ENCODE data around the gene RHBDD3. TPM values are rescaled to one million over a fixed set of nuclear protein-coding genes. Genes with fewer than 3 reads are reported as not detected.

RHBDD3 gene
- total and polyA plus RNA-seq, 2 of the 4 experiments (the other 2 are of a cell fraction): 5.7 to 21.5 TPM

GRCh38 chr22:29307596-29308147, 39.9 kb upstream of the RHBDD3 start:
- Histone ChIP-seq H2BK15ac (ENCODE audit: low read depth, low read length) (no peak overlapping the region), H2BK20ac (ENCODE audit: low read depth, low read length) (no peak overlapping the region), H3K4me3 (ENCODE audit: insufficient read depth, low read depth, low read length) (peak overlapping the region; percentile 67), H3K23ac (ENCODE audit: low read depth, low read length) (peak overlapping the region; percentile 95), H3K36me3 (ENCODE audit: control insufficient read depth, insufficient read depth, low read length) (no peaks in the 10 kb centered on the region), H3K4ac (ENCODE audit: low read depth, low read length) (peak overlapping the region; percentile 74), H2BK120ac (ENCODE audit: low read depth, low read length) (peak overlapping the region; percentile 26; the same call in 1 of the 2 replicates), H3K14ac (replicated peaks; ENCODE audit: low read depth, low read length) (peak overlapping the region; percentile 75), H3K18ac (ENCODE audit: low read depth, low read length) (no peak overlapping the region), H3K9ac (ENCODE audit: low read depth, low read length) (peak overlapping the region; percentile 78), H4K8ac (ENCODE audit: low read depth in 2 of 2, low read length in 2 of 2) (peak overlapping the region in 1 of 2 experiments; percentile 75; a peak in 1 of 4 replicates), H4K5ac (ENCODE audit: low read depth, low read length) (peak overlapping the region; percentile 52), H2AK9ac (replicated peaks; ENCODE audit: low read depth, low read length, poor library complexity) (peak overlapping the region; percentile 99), H3K56ac (ENCODE audit: extremely low read depth, insufficient read depth, low read length) (no peak overlapping the region), H2BK5ac (ENCODE audit: low read depth, low read length, poor library complexity, severe bottlenecking) (peak overlapping the region; percentile 22), H3K9me3 (ENCODE audit: control insufficient read depth, insufficient read depth, low read length) (no peaks in the 10 kb centered on the region), H3K4me2 (ENCODE audit: low read depth, low read length) (peak overlapping the region; percentile 88), H2AK5ac (ENCODE audit: low read depth, low read length) (peak overlapping the region; percentile 52), H4K91ac (ENCODE audit: insufficient read depth, low read depth, low read length) (peak overlapping the region; percentile 17; the same call in 1 of the 2 replicates), H3K27me3 (ENCODE audit: control insufficient read depth, insufficient read depth, low read length) (no peaks in the 10 kb centered on the region), H3K4me1 (ENCODE audit: control insufficient read depth, insufficient read depth, low read length) (peaks cover 17% of the 10 kb centered on the region), H4K20me1 (ENCODE audit: insufficient read depth, low read length) (peaks cover 20% of the 10 kb centered on the region), H3K27ac (ENCODE audit: insufficient read depth, low read length) (peak overlapping the region; percentile 74), H2AFZ (replicated peaks; ENCODE audit: low read length, poor library complexity) (peak overlapping the region; percentile 81), H3K9me1 (ENCODE audit: insufficient read depth, low read length) (peaks cover 5% of the 10 kb centered on the region; the same call in 1 of the 2 replicates), H3K79me1 (ENCODE audit: low read depth in 1 of 2, low read length in 2 of 2) (peaks cover 8 to 42% of the 10 kb centered on the region in 2 experiments; a peak in 3 of 4 replicates)
- dilution Hi-C loops (cut with HindIII; ENCODE audit: low sequenced_read_pairs, unreplicated experiment): no loop called here
- TF ChIP-seq CHD1 (IDR thresholded peaks at IDR 0.05; ENCODE audit: low read depth, low read length) (no peak), RAD21 (IDR thresholded peaks at IDR 0.05; ENCODE audit: low read length) (no peak), CEBPB (IDR thresholded peaks at IDR 0.05; ENCODE audit: low read depth, low read length) (no peak), MAFK (IDR thresholded peaks at IDR 0.05; ENCODE audit: low read depth, low read length) (no peak), MAZ (IDR thresholded peaks at IDR 0.05; ENCODE audit: borderline replicate concordance, low read depth, low read length) (no peak), MXI1 (IDR thresholded peaks at IDR 0.05; ENCODE audit: borderline replicate concordance, low read depth, low read length) (no peak), CTCF (conservative IDR thresholded peaks at IDR 0.05; ENCODE audit: low read depth, low read length) (no peak), FOS (IDR thresholded peaks at IDR 0.05; ENCODE audit: low read depth, low read length) (no peak), RCOR1 (IDR thresholded peaks at IDR 0.05; ENCODE audit: insufficient replicate concordance, low read length) (no peak), BHLHE40 (IDR thresholded peaks at IDR 0.05; ENCODE audit: low read depth, low read length) (no peak), POLR2A (IDR thresholded peaks at IDR 0.05; ENCODE audit: low read depth, low read length) (no peak), SMC3 (IDR thresholded peaks at IDR 0.05; ENCODE audit: low read depth, low read length) (no peak), RFX5 (IDR thresholded peaks at IDR 0.05; ENCODE audit: low read depth, low read length) (no peak)
- TF ChIP-seq, protein P1, sequence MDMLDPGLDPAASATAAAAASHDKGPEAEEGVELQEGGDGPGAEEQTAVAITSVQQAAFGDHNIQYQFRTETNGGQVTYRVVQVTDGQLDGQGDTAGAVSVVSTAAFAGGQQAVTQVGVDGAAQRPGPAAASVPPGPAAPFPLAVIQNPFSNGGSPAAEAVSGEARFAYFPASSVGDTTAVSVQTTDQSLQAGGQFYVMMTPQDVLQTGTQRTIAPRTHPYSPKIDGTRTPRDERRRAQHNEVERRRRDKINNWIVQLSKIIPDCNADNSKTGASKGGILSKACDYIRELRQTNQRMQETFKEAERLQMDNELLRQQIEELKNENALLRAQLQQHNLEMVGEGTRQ (IDR thresholded peaks at IDR 0.05; ENCODE audit: low read depth, low read length): no peak
- TF ChIP-seq, protein P2, sequence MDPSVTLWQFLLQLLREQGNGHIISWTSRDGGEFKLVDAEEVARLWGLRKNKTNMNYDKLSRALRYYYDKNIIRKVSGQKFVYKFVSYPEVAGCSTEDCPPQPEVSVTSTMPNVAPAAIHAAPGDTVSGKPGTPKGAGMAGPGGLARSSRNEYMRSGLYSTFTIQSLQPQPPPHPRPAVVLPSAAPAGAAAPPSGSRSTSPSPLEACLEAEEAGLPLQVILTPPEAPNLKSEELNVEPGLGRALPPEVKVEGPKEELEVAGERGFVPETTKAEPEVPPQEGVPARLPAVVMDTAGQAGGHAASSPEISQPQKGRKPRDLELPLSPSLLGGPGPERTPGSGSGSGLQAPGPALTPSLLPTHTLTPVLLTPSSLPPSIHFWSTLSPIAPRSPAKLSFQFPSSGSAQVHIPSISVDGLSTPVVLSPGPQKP (IDR thresholded peaks at IDR 0.05; ENCODE audit: borderline replicate concordance, low read depth, low read length): no peak
- ATAC-seq (ENCODE audit: low read depth): no peak
- ChIA-PET CTCF (no interaction called here), POLR2A (ENCODE audit: unreplicated experiment) (no interaction called here)
- no TSS peak for BruUV-seq (replicated peaks)
- no peak for DNase-seq
- 58% methylated on average over 7 of the region's 20 CpGs; no CpG with 5 or more reads in 1 of the 2 experiments for WGBS, 2 experiments (ENCODE audit: extremely low coverage in 2 of 2, insufficient read length in 1 of 2)
- intact Hi-C loops (cut with micrococcal nuclease): no loop called here
- in situ Hi-C loops (cut with MboI; ENCODE audit: low sequenced_read_pairs): no loop called here

All from IMR-90 (cell line).